22Rv1 (cell line): Measurements from ENCODE around the gene MORN1.

Experiments
- CTCF ChIP-seq: fragments of 450-650 bp; IDR thresholded peaks from 2 replicates; pipeline ENCODE4 v1.5.1; 2017; ENCODE audit warnings: mild to moderate bottlenecking
- ZFX ChIP-seq: fragments of 450-650 bp; IDR thresholded peaks from 2 replicates; pipeline ENCODE4 v1.6.1; 2017; ENCODE audit warnings: antibody characterized with exemption, borderline replicate concordance

DNA sequence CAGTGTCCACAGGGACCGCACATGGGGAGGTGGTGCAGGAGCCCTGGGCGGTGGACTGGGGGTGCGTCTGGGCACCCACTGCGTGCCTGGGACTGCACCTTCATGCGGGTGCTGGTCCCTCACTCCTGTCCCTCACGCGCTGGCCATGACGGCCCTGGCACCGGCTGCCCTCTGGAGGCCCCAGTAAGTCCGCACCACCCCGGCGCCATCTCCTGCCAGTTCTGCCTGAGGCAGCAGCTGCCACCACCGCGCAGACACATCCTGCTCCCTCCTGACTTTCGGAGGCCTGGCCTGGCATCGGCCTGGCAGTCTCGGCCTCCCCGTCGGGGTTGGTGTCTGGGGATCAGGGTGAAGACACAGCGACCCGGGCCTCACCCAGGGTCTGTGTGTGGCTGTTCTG is 64.8 kb downstream of the MORN1 start:
- no peak for TF ChIP-seq CTCF
- no peak for TF ChIP-seq ZFX
